ENCODE results near the gene SLC24A2.
"Not testable (repeated sequence)": the region's sequence is repeated elsewhere in the genome, so short reads cannot be mapped to it uniquely, and the experiment has no call there.

SLC24A2 gene

DNA sequence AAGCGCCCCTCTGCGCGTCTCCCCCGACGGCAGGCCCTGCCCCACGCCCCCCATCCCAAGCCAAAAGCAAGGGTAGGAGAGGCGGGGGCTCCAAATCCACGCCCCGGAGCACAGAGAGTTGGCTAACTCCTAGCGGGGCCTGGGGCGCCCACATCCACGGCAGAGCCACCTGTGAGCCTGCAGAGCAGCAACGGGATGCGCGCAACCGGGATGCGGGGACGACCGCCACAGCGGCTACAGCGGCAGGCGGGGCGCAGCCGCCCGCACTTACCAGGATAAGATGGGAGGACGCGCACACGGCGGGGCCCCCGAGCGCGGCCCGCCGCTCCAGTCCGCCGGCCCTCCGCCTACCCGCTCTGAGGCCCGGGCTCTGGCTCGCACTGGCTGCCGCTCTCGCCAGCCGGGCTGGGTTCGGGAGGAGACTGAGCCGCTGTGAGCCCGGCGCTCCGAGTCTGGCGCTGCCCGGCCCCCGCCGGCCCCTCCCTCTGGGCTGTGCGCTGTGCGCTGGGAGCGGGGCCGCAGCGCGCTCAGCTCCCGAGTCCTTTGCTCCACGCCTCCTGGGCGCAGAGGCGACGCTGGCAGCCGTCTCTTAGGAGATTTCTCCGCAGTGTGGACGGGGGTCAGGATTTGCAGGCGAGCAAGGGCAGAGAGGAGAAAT, at the start of gene SLC24A2:
SLC24A2 (minus strand) TSS at position 424 of the 658 bp plus-strand sequence.
- no peak for DNase-seq

DNA sequence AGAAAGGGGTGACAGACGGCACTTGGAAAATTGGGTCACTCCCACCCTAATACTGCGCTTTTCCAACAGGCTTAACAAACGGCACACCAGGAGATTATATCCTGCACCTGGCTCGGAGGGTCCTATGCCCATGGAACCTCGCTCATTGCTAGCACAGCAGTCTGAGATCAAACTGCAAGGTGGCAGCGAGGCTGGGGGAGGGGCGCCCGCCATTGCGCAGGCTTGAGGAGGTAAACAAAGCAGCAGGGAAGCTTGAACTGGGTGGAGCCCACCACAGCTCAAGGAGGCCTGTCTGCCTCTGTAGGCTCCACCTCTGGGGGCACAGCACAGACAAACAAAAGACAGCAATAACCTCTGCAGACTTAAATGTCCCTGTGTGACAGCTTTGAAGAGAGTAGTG, 44.5 kb upstream of the SLC24A2 start:
- DNase-seq, result not testable (repeated sequence)

DNA sequence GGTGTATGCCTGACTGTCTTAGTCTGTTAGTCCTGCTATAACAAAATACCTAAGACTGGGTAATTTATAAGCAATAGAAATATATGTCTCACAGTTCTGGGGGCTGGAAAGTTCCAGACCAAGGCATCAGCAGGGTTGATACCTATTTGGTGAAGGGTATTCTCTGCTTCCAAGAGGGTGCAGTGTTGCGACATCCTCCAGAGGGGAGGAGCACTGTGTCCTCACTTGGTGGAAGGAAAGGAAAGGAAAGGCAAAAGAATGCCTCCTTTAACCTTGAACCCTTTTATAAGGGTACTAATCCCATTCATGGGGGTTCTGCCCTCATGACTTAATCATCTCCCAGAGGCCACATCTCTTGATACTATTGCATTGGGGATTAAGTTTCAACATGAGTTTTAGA, 42.0 kb upstream of the SLC24A2 start:
- no peak for DNase-seq

DNA sequence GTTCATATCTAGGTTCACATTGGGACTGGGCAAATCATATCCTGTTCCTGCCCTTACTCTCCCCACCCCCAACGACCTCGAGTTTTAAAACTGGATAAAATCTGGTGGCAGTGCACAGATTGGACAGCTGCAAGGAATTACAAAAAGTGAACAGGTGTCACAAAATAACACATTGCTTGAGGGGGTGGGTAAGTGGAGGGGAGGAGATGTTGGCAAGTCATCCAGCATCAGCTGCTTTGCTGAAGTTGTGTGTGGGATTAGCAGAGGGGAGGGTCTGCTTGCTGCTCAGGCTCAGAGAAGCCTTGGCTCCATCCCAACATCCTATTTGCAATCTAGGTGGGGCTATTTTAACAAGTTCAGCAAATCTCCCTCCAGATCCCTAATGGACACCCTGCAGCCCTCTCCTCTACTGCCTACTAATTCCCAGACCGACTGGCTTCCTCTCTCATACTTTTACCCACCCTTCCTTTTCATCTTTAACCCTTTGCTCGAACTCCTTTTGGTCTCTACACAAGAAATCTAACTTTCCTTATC, 39.8 kb upstream of the SLC24A2 start:
- DNase-seq, result no peak

DNA sequence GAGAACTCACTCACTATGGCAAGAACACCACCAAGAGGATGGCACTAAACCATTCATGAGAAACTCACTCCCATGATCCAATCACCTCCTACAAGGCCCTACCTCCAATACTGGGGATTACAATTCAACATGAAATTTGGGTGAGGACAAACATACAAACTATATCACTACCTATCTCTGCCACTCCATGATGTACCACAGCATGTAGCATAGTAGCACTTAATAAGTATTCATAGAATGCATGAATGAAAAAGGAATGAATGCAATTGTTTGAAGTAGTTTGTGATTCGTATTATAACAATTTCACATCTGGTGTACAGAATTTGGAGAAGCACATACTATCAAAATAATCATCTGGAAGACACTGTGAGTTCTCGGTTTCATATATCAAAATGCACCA, 27.9 kb upstream of the SLC24A2 start:
- no peak for DNase-seq

DNA sequence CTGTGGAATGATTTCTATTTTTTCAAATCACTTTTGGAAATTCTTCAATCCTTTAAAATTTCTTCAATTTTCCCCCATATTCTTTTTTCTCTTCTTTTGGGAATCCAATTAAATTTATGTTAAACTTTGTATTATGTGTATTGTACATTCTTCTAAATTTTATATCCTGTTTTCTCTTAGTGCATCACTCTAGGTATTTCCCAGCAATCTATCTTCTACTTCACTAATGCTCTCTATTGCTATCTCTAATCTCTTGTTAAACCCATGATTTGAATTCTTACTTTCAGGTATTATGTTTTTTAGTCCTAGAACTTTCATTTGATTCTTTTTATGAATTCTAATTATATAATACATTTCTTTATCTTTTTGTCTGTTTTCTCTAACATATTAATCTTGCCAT, 23.4 kb upstream of the SLC24A2 start:
- DNase-seq, result no peak

DNA sequence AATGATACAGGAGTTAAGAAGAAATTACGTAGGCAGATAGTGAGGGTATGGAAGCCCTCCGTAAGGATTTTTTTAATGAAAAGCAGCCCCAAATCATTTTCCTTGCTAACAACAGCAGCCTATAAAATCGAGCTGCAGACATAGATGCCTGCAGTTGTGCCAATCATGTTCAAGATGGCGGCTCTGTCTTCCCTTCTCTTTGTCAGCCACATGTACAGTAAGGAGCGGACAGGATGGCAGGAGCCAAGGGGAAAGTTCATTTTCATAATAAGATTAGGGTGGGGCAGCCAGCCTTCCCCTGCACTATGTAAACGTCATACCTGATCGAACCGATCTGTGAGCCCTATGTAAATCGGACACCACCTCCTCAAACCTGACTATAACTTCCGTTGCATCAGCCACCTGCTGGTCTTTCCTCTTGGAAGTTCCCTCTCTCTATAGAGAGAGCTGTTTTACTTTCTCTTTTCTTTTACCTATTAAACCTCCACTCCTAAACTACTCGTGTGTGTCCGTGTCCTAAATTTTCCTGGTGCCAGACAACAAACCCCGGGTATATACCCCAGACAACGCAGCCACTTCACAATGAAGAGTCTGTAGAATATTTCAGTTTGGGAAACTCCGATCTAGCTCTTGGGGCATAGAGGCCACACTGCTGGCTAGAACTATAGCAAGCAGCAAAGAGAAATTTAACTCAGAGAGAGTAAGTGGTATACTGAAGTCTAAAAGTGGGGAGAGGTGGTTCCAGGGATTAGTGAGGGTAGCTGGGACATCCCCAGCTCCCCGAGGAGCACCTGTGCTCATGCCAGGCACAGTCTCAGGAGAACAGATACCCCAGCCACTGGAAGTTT, 20.8 kb upstream of the SLC24A2 start:
- no peak for DNase-seq

DNA sequence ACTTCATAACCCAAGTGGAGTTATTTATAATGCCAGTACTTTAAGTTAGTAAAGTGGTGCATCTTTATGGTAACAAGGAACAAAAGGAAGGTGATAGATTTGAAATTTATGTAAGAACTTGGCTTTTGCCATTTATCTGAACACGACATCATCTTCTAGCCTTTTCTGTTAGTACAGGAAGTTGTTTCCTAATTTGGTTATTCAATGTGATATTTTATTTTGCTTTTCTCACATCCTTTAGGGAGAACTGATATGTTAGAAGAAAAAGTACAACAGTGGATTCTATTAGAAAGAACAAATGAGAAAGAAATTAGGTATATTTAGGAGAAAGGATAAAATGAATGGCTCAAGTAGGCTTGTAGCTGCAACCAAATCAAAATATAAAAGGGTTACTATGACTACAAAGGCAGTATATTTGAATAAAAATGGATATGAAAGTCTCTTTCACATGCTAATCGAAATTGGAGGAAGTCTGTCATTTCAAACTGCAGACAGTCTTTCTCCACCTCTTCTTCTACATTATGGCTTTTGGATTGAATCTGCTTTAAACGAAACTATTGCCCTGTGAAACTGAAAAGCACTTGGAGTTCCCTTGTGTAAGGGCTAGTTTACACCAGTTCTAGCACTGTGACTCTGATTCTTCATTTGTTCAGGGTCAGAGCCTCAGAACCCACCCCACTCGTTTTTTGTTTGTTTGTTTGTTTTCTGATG, 18.5 kb upstream of the SLC24A2 start:
- DNase-seq, result no peak

DNA sequence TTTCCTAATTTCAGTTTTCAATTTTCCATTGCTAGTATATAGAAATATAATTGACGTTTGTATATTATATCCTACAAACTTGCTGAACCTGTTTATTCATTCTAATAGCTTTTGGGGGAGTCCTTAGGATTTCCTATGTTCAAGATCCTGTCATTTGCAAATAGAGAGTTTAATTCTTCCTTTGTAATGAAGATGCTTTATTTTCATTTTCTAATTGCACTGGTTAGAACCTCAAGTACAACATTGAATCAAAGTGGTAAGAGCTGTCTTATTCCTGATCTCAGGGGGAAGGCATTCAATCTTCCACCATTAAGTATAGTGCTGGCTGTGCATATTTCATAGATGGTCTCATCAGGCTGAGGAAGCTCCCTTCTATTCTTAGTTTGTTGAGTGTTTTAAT, 15.6 kb upstream of the SLC24A2 start:
- no peak for DNase-seq

DNA sequence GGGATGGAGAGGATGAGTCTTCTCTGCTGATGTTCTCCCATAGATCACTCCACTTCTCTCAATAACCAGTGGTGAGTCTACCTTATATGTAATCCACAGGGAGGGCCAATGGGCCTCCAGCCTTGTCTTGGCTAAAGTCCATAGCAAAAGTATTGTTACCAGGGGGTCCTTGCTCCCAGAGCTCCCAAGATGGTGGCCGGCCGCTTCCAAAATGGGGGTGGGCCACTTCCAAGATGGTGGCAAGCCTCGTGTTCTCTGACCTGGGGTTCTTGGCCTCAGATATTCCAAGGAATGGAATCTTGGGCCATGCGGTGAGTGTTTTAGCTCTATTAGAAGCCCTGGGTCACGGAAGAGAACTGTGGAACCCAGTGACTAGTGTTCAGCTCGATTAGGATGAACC, 12.0 kb upstream of the SLC24A2 start:
- no peak for DNase-seq

DNA sequence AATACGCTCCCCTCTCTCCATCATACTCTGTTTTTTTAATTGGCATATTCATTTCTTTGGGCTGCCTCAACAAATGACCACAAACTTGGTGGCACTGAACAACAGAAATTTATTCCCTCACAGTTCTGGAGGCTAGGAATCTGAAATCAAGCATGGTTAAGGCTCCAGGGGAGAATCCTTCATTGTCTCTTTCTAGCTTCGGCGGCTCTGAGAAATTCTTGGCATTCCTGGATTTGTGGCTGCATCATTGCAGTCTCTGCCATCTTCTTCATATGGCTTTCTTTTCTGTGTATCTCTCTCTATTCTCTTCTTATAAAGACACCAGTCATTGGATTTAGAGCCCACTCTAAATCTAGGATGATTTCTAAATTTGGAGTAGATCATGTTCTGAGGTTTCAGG, 10.9 kb upstream of the SLC24A2 start:
- DNase-seq, result no peak

DNA sequence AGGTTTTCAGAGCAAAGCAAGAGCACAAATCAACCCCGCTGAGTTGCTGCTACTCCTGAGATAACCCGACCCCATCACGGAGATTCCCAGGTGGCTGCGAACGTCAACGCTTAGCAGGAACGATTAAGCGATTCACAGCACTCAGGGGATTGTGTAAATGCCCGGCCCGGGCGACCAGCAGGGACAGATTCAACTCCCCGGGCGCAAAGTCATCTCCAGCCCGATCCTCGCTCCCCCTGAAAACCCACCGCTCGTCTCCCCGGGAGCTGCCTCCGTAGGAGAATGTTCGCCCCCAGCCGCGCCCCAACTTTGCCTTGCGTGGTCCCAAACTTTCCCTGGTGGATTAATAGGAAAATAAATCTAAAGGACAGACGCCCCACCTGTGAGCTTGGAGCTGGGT, 685 bp downstream of the SLC24A2 start:
- DNase-seq, result no peak

DNA sequence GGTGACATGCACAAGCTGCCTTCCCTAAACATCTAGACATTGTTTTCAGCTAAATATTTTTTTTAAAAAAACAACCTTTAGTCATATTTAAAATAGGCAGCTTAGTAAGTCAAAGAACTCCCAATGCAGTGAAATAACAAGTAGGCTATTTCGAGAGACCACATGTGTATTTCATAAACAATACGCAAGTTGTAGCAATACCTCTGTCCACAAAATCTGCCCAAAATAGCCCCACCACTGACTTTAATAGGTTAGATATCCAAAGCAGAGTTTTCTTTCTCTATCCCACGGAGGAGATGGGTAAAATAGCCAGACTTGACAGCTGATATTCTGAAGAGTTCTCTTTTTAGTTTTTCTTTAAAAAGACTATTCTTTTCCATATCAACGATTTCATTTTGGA, 1.2 kb downstream of the SLC24A2 start:
- no peak for DNase-seq

DNA sequence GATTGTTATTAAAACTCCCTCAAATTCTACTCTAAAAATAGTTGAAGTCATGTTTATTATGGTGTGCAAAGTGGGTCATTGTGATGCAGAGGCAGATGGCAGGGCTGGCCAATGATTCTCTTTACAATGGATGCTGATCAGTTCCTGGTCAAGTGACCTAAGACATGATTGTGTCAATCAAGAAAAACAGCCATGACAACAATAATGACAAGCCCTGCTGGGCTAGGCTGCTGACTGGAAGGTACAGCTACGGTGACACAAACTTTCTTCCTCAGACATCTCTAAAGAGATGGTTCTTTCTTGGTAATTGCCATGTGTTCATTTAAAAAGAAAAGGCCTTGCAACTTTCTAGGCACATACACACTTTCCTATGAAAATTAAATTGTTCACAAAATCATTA, 3.6 kb downstream of the SLC24A2 start:
- no peak for DNase-seq

DNA sequence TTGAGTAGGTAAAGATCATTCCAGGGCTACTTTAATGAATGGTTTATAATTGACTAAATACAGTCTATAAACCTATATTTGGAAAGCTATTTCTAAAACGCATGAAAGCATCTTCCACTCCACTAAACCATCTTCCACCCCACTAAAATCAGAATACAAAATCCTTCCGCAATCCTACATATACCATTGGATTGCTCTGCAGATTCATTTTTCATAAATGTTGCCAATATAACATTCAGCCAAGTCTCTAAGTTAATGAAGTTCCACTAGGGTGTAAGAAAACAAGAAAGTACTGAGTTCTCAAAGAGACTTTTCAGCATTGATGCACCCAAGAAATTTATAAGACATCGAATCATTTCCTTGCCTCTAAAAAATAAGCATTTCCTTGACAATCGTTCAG, 4.7 kb downstream of the SLC24A2 start:
- no peak for DNase-seq

DNA sequence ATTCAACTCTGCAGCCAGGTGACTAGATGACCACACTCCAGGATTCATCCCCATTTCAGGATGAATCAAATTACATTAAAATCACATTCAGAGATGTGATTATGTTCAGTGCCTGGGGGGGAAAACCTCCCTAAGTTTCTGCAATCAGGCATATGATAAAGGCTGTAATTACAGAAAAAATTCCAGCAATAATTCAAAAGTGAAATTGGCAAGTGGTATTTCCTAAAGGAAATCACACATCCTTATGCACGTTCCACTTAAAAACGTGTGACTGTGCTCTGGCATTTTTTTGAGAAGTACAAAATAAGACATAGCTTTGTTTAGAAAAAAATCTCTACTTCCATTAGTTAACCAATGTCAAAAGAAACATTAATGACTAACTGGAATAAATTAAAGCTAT, 5.3 kb downstream of the SLC24A2 start:
- no peak for DNase-seq

DNA sequence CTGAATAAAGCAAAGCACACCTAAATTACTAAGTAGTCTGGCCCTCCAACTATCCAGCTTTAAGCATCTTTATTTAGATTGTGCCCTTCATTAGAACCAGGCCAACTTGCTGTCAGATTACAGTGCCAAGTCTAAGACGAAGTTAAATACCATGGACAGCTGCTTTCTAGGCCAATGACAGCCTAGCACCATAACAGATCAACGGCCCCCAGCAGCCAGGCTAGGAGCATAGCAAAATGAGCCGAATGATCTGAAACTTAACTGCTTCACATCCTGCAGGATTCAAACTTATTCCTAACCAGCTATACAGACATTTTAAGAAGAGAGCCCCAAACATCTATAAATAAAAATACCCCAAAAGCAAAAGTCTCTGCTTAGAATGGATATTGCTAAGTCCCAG, 6.8 kb downstream of the SLC24A2 start:
- no peak for DNase-seq

DNA sequence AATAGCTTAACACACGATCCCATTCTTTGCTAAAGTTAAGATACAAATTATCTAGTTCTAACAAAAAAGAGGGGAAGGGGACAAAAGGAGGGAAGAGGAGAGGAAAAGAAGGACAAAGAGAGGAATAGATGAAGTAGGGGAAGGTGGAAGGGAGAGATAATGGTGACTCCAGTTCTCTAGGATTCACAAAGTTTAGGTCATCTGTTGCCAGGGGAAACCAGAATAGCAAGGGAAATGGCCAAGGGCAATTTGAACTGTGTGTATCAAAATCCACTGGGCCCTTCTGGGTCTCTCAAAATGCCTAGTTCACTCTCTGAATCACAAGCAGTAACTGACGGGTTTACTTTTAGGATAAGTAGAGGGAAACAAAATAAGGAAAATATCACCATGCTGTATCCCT, 7.6 kb downstream of the SLC24A2 start:
- DNase-seq, result no peak

DNA sequence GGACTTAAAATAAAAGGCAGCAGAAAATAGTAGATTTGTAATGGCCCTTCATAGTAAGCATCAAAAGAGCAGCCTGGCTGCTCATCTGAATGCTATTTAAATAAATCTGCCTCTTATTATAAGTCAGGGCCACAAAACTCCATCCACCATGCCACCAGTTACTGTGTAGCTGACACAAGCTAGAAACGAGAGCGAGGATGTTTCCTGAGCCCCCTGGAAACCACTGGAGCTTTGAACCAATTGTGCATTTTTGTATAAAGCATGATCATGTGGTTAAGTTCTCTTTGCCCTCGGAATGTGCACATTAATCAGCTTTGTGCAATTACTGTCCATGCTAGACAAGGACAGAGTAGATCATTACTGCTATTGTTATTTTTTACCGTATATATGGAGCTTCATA, 17.4 kb downstream of the SLC24A2 start:
- DNase-seq, result no peak

DNA sequence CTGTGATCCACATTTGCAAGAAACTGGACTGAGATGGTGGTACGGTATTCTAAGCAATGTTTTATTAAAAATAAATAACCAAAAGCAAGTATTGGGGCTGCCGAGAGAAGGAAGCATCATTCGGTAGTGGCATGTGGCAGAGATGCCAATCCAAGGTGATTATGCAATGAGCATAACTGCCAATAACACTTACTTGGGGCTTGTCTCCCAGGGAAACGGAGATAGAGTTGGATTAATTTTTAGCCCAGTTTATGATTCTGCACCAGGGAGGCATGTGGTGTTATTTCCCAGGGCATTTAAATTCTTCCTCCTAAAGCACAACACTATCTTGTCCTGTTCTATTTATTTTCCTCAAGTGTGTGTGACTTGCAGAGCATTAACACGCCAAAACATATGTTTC, 17.9 kb downstream of the SLC24A2 start:
- no peak for DNase-seq

DNA sequence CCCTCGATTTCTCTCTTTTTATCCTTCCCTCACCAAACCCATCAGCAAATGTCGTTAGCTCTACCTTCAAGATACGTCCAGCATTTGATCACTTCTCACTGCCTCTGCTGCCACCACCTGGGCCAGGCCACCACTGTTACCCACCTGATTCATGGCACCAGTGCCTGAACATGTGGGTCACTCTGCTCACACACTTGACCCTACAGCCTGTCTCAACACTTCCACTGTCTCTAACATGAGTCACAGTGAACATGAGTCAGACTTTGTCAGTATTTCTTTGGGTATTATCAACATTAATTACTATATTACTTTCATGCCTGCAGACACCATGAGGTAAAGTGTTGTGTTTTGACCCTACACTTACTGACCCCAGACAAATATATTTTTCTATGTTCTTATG, 19.6 kb downstream of the SLC24A2 start:
- no peak for DNase-seq

DNA sequence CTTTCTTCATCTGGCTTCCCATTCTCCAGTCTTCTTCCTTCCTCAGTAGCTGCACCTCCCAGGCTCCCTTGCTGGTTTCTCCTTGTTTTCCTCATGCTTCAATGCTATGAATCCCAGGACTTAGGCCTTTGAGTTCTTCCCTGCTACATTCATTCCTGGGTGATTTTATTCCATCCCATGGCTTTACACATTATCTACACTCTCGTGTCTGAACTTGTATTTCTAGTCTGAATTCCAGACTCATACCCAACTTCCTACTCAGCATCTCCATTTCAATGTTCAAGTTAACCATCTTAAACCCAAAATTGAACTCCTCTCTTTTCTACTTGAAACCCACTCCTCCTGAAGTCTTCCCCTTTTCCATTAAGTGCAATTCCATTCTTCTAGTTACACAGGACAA, 20.0 kb downstream of the SLC24A2 start:
- DNase-seq, result no peak

DNA sequence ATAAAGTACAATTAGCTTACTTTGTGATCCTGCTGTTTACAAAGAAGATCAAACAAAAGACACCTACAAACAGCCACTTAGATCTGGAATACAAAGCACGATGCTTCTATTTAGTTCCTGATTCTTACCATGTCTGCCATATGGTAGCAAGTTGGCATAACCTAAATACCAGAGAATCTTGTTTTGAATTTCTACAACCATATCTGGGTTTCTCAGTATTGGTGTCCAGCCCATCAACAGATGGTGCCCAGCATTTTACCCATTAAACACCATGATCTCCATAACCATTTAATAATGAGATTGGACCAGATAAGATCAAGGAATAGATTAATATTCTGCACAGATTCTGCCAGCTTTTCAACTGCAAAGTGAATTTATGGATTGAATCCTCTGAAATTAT, 29.8 kb downstream of the SLC24A2 start:
- no peak for DNase-seq

DNA sequence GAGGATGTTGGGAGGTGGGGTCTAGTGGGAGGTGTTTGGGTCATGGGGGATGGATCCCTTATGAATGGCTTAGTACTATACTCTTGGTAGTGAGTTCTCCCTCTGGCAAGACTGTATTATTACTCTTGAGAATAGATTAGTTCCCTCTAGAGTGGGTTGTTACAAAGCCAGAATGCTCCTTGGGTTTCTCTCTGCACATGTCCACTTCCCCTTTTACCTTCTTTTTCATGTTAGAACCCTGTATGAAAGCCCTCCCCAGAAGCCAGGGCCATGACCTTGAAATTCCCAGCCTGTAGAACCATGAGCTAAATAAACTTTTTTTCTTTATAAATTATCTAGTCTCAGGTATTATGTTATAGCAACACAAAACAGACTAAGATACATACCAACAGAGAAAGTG, 31.1 kb downstream of the SLC24A2 start:
- DNase-seq, result no peak

Measured in activated CD4-positive, alpha-beta T cell treated with anti-CD3 and anti-CD28 coated beads, Interleukin-2, amount 50 U/mL, for 48 hours (primary cell).